HG02943 (cell line): ENCODE measurements around the gene NADSYN1.

Source experiments
- ATAC-seq: cut with Tn5 transposase; IDR thresholded peaks from one replicate; pipeline ENCODE4 v1.9.1; 2021; ENCODE audit warnings: mild to moderate bottlenecking, low read depth, moderate library complexity; ENCODE audit not compliant: unreplicated experiment

NADSYN1 gene

DNA sequence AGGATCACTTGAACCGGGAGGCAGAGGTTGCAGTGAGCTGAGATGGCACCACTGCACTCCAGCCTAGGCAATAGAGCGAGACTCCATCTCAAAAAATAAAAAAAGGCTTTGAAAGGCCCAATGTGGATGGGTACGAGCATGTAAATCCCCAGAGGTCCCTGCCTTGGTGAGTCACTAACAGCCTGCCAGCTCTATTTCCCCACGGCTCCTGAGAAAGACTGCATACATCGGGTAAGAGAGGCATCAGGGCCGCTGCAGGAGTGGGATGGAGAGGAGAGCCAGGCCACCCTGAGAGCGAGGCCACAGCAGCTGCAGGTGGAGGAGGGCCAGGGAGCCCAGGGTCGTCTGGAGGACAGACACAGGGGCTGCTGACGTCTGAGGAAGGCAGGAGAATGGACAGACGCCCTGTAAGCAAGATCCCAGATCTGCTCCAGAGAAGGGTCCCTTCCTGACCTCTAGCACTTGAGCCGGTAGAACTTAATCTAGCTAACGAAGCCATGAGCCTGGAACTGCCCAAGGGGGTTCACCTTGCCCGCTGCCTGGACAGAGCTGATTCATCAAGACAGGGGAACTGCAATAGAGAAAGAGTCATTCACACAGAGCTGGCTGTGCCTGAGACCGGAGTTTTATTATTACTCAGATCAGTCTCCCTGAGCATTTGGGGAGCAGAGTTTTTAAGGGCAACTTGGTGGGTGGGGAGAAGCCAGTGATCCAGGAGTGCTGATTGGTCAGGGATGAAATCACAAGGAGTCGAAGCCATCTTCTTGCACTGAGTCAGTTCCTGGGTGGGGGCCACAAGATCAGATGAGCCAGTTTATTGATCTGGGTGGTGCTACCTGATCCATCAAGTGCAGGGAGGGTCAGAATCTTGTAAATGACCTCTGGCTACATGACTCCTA, 90.1 kb downstream of the NADSYN1 start:
- no peak for ATAC-seq

GRCh38 chr11:71543866-71544265, 90.9 kb downstream of the NADSYN1 start:
- ATAC-seq, result no peak

- ATAC-seq, result no peak
Measured at GRCh38 chr11:71544525-71545214, 91.7 kb downstream of the NADSYN1 start.

DNA sequence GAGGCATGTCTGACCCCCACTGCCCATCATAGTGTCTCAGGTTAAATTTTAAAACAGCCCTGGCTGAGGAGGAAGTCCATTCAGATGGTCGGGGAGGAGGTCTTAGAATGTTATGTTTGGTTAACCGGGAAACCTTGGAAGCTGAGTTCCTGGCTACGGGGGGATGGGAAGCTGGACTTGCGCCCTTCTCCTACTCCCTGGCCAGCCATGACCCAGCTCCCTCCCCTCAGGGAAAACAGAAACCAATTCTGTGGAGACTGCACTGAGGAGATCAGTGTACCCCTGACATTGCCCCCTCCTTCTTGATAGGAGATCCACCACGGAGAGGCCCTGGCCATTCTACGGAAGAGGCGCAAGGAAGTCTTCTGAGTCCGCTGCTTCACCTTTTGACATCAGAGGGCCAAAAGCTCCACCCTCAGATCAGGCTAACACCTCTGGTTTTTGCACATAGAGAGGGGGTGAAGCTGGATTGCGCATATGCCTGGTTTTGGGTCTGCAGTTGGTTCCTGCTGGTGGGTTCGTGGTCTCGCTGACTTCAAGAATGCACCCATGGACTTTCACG, 92.5 kb downstream of the NADSYN1 start:
- no peak for ATAC-seq

DNA sequence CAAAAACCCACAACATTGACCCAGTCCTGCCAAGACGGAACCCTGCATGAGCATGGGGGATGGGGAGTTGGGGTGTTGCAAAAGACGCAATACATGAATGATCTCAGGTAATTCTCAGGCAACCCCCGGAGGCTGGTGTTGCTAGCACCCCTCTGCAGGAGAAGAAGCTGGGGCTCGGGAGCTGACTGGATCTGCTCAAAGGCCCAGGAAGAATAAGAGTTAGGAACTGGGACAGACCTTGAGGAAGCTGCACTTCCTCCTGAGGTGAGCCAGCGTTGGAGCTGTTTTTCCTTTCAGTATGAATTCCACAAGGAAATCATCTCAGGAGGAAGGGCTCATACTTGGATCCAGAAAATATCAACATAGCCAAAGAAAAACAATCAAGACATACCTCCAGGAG, 95.1 kb downstream of the NADSYN1 start, which contains the start of gene KRTAP5-9:
KRTAP5-9 (plus strand) TSS at position 301 of the 400 bp plus-strand sequence. CDS start 238 bp downstream, outside the sequence.
- no peak for ATAC-seq

GRCh38 chr11:71548716-71549151, 95.7 kb downstream of the NADSYN1 start:
- ATAC-seq, result no peak
